Activated CD4-positive, alpha-beta T cell treated with anti-CD3 and anti-CD28 coated beads for 36 hours (primary cell): Measurements from ENCODE around the gene PAM. TPM values are rescaled to one million over a fixed set of nuclear protein-coding genes. Genes with fewer than 3 reads are reported as not detected.

Experiments
- ATAC-seq: fragments of 200-7000 bp; cut with Tn5 transposase; one replicate; pipeline ENCODE4 v1.10.0; 2021; ENCODE audit warnings: mild to moderate bottlenecking, moderate library complexity
- CTCF ChIA-PET: fragments of 350-600 bp; sonication (Branson Sonifier 250); formaldehyde crosslinking; loops from one replicate; lab custom pipeline; 2021; ENCODE audit warnings: antibody characterized with exemption; lab: Charles Lee
- POLR2A ChIA-PET: fragments of 350-600 bp; sonication (Branson Sonifier 250); formaldehyde crosslinking; loops from one replicate; lab custom pipeline; 2021; ENCODE audit warnings: antibody characterized with exemption, inconsistent platforms; lab: Charles Lee
- DNase-seq: peaks from one replicate; pipeline ENCODE4 v3.0.0-alpha.2; 2020
- H3K27ac Mint-ChIP-seq: one replicate; pipeline ENCODE4 v1.8.0; 2021; ENCODE audit warnings: mixed read lengths
- H3K27me3 Mint-ChIP-seq: one replicate; pipeline ENCODE4 v1.8.0; 2021; ENCODE audit warnings: mixed read lengths
- H3K36me3 Mint-ChIP-seq: one replicate; pipeline ENCODE4 v1.8.0; 2021; ENCODE audit warnings: low read depth, mixed read lengths
- H3K4me1 Mint-ChIP-seq: one replicate; pipeline ENCODE4 v1.8.0; 2021; ENCODE audit warnings: mixed read lengths
- H3K4me3 Mint-ChIP-seq: one replicate; pipeline ENCODE4 v1.8.0; 2021; ENCODE audit warnings: mild to moderate bottlenecking, moderate library complexity, mixed read lengths
- H3K9me3 Mint-ChIP-seq: one replicate; pipeline ENCODE4 v1.8.0; 2021; ENCODE audit warnings: low read depth, mixed read lengths
- intact Hi-C, 2 experiments: fragments of 100-400 bp; cut with DNase I in 1 of 2; cut with micrococcal nuclease in 1 of 2; formaldehyde crosslinking; loops; one replicate each; pipeline versions ENCODE4 v1.14.2 to v1.15.1; 2022 to 2024; cut with DNase I, micrococcal nuclease
- total RNA-seq, 2 experiments: library from RNA; stranded (reverse); gene quantifications; one replicate each; pipeline ENCODE4 v1.2.3, GENCODE V29; 2021

Gene PAM
- total RNA-seq, 2 experiments from 2014 or later = 54.0 to 68.3 TPM

DNA sequence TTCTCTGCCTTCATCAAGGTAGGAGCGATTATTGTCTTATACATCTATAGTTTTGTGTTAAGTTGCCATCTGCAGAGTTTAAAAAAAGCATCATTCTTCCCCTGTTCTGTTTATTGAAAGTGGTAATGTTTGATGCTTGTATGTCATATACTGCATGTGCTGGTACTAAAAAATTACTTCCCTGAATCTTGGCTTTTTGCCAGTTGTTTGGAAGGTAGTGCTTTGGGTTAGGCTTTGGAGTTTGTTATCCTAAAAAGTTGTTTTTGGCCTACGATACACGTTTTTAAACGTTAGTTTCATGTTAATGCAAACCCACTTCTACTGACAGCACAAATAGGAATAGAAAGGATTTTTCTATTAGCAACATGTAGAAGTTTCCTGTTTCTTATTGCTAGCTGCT is 206.6 kb downstream of the PAM start:
- Mint-ChIP-seq H3K4me1 (no peaks in the 10 kb centered on the region), H3K27ac (no peak overlapping the region), H3K27me3 (no peaks in the 10 kb centered on the region), H3K9me3 (no peaks in the 10 kb centered on the region), H3K4me3 (no peak overlapping the region), H3K36me3 (peaks cover 15% of the 10 kb centered on the region)
- ChIA-PET POLR2A (no interaction called here), CTCF (no interaction called here)
- intact Hi-C loops = no loop called here
- ATAC-seq (no peak), DNase-seq (no peak)

- no peak overlapping the region for H3K4me3 Mint-ChIP-seq
- H3K4me1 Mint-ChIP-seq = no peaks in the 10 kb centered on the region
- no peaks in the 10 kb centered on the region for H3K36me3 Mint-ChIP-seq
- POLR2A ChIA-PET = no interaction called here
- H3K27me3 Mint-ChIP-seq = no peaks in the 10 kb centered on the region
- DNase-seq (no peak), ATAC-seq (no peak)
- no peaks in the 10 kb centered on the region for H3K9me3 Mint-ChIP-seq
- intact Hi-C loops = no loop called here
- CTCF ChIA-PET = interaction anchor here (0.7 kb wide), 1 partner anchor 652 kb away, joined by 3 read pairs; no protein-coding TSS in a partner anchor
- no peak overlapping the region for H3K27ac Mint-ChIP-seq
These were observed 210.5 kb downstream of the PAM start for GRCh38 chr5:102965653-102966052.

- Mint-ChIP-seq H3K27ac (no peak overlapping the region), H3K27me3 (no peaks in the 10 kb centered on the region), H3K4me1 (no peaks in the 10 kb centered on the region), H3K36me3 (peaks cover 5% of the 10 kb centered on the region), H3K4me3 (no peak overlapping the region), H3K9me3 (no peaks in the 10 kb centered on the region)
- intact Hi-C loops = loop anchor here (5.0 to 10.0 kb wide), 2 partner anchors 285 to 287 kb away; no protein-coding TSS in a partner anchor
- POLR2A ChIA-PET = interaction anchor here (0.7 kb wide), 1 partner anchor 15 kb away, joined by 3 read pairs; no protein-coding TSS in a partner anchor
- no peak for DNase-seq
- CTCF ChIA-PET = interaction anchor here (0.8 kb wide), 1 partner anchor 14 kb away, joined by 3 read pairs; no protein-coding TSS in a partner anchor
- ATAC-seq = no peak
These were observed 214.5 kb downstream of the PAM start for GRCh38 chr5:102969641-102970040.

GRCh38 chr5:102971676-102972293 is 216.7 kb downstream of the PAM start:
- Mint-ChIP-seq H3K27ac (no peak overlapping the region), H3K9me3 (no peaks in the 10 kb centered on the region), H3K4me3 (no peak overlapping the region), H3K27me3 (no peaks in the 10 kb centered on the region), H3K36me3 (peaks cover 8% of the 10 kb centered on the region), H3K4me1 (no peaks in the 10 kb centered on the region)
- no peak for ATAC-seq
- ChIA-PET POLR2A (no interaction called here), CTCF (interaction anchor here (0.6 to 2.0 kb wide), 3 partner anchors 11 to 291 kb away, joined by 3 to 6 read pairs (median 4); no protein-coding TSS in a partner anchor)
- DNase-seq = no peak
- intact Hi-C loops = loop anchor here (5.0 to 10.0 kb wide), 2 partner anchors 287 to 289 kb away; no protein-coding TSS in a partner anchor

DNA sequence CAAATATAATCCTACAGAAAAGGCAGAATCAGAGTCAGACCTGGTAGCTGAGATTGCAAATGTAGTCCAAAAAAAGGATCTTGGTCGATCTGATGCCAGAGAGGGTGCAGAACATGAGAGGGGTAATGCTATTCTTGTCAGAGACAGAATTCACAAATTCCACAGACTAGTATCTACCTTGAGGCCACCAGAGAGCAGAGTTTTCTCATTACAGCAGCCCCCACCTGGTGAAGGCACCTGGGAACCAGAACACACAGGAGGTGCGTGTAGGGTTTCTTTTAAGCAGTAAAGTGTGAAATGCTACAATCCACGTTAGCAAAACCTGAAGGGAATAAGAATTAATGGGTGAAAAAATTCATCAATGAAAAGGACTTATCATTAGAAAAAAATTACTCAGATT is 219.1 kb downstream of the PAM start:
- intact Hi-C loops = loop anchor here (5.0 to 10.0 kb wide), 2 partner anchors 289 to 292 kb away; no protein-coding TSS in a partner anchor

DNA sequence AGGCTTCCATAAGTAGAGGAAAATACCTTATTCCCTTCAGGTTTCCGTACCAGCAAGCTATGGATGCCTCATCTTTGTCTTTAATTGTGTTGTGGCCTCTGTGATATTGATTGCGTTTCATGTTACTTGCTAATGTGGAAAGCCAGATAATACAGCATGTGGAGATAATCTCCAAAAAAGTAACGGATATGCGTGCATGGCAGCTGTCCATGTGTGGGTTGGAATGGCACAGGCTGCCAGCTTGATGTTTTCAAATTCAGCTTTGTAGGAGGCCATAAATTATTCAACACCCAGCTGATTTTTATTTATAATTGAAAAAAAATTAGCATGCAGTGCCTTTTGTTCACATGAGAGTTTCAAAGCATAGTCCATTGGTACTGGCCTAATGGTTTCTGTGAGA is 219.9 kb downstream of the PAM start:
- Mint-ChIP-seq H3K36me3 (peaks cover 10% of the 10 kb centered on the region), H3K4me1 (no peaks in the 10 kb centered on the region), H3K27me3 (no peaks in the 10 kb centered on the region), H3K27ac (no peak overlapping the region), H3K4me3 (no peak overlapping the region), H3K9me3 (no peaks in the 10 kb centered on the region)
- intact Hi-C loops = loop anchor here in 1 of 2 experiments (10.0 kb wide), 1 partner anchor 290 kb away; no protein-coding TSS in a partner anchor
- ATAC-seq = no peak
- DNase-seq = no peak
- ChIA-PET POLR2A (interaction anchor here (0.5 kb wide), 1 partner anchor 998 kb away, joined by 3 read pairs; no protein-coding TSS in a partner anchor), CTCF (no interaction called here)

More for the DNA sequence above, 219.1 kb downstream of the PAM start:
- Mint-ChIP-seq H3K27me3 (no peaks in the 10 kb centered on the region), H3K36me3 (peaks cover 10% of the 10 kb centered on the region), H3K9me3 (no peaks in the 10 kb centered on the region), H3K27ac (no peak overlapping the region), H3K4me1 (no peaks in the 10 kb centered on the region), H3K4me3 (no peak overlapping the region)
- ATAC-seq (no peak), DNase-seq (no peak)
- ChIA-PET POLR2A (no interaction called here), CTCF (no interaction called here)

DNA sequence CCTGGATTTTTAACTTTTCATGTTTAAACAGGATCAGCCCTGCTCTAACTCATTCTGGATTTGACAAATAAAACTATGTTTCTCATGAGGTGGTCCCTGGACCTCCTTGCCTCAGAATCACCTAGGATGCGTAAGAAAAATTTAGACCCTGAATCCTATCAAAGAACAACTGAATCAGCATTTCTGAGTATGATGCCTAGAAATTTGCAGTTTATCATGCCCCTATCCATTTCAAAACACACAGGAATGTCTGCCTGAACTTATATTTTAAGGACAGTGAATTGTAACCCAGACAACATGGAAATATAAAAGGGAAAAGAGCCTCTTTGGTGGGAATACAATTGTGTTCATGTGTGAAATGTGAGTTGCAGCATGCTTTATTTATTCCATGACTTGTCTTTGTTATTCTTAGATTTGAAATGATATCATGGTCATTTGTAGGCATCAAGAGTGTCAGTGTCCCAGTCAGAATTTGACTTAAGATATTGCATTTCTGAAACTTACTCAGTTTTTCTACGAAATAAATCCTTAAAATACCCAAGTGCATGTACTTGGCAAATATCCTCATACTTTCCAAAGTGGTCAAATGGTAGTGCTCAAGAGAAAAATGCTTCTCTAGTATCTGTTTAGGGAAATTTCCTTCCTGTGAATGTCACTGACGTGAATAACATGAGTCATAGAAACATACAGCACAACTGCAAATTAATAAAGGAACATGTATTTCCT is 220.5 kb downstream of the PAM start:
- Mint-ChIP-seq H3K4me3 (no peak overlapping the region), H3K27me3 (no peaks in the 10 kb centered on the region), H3K36me3 (peaks cover 10% of the 10 kb centered on the region), H3K9me3 (no peaks in the 10 kb centered on the region), H3K27ac (no peak overlapping the region), H3K4me1 (no peaks in the 10 kb centered on the region)
- DNase-seq (no peak), ATAC-seq (no peak)
- CTCF ChIA-PET = interaction anchor here (0.9 kb wide), 1 partner anchor 28 kb away, joined by 3 read pairs; no protein-coding TSS in a partner anchor
- POLR2A ChIA-PET = interaction anchor here (0.5 kb wide), 1 partner anchor 997 kb away, joined by 3 read pairs; no protein-coding TSS in a partner anchor
- intact Hi-C loops = loop anchor here in 1 of 2 experiments (10.0 kb wide), 1 partner anchor 291 kb away; no protein-coding TSS in a partner anchor

DNA sequence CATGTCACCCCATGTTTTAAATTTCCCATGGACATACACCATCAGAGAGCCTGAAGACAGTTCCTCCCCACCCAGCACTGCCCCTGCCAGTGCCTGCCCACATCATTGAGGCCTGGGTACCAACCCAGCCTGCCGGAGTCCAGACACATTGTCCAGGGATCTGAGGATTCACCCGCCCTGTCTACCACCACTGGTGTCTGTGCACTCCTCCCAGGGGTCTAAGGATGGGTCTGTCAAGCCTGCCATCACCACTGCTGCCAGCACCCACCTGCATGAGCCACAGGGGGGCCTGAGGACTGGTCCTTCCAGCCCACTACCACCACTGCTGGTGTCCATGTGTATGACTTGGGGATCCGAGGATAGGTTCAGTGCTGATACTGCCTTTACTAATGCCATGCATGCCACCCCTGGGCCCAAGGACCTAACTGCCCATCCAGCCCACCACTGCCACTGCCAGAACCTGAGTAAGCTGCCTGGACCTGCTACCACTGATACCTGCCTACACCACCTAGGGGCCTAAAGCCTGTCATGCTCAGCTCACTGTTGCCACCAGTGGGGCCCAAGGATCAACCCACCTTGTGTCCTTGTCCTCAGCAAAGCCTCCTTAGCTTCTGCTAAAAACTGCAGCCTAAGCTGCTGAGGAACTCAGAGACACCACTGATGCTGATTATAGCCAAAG is 227.0 kb downstream of the PAM start:
- Mint-ChIP-seq H3K4me1 (no peaks in the 10 kb centered on the region), H3K27ac (no peak overlapping the region), H3K27me3 (no peaks in the 10 kb centered on the region), H3K36me3 (peaks cover 29% of the 10 kb centered on the region), H3K9me3 (peaks cover 19% of the 10 kb centered on the region), H3K4me3 (no peak overlapping the region)
- ChIA-PET CTCF (interaction anchor here (0.6 to 1.3 kb wide), 2 partner anchors 242 to 300 kb away, joined by 3 to 5 read pairs; no protein-coding TSS in a partner anchor), POLR2A (no interaction called here)
- no peak for DNase-seq
- intact Hi-C loops = no loop called here
- no peak for ATAC-seq

GRCh38 chr5:102986074-102986473 is 231.0 kb downstream of the PAM start:
- H3K36me3 Mint-ChIP-seq = peaks cover 25% of the 10 kb centered on the region
- DNase-seq (no peak), ATAC-seq (no peak)
- no peaks in the 10 kb centered on the region for H3K27me3 Mint-ChIP-seq
- H3K4me1 Mint-ChIP-seq = no peaks in the 10 kb centered on the region
- POLR2A ChIA-PET = no interaction called here
- no peak overlapping the region for H3K27ac Mint-ChIP-seq
- H3K4me3 Mint-ChIP-seq = no peak overlapping the region
- H3K9me3 Mint-ChIP-seq = peaks cover 19% of the 10 kb centered on the region
- intact Hi-C loops = no loop called here
- CTCF ChIA-PET = no interaction called here

DNA sequence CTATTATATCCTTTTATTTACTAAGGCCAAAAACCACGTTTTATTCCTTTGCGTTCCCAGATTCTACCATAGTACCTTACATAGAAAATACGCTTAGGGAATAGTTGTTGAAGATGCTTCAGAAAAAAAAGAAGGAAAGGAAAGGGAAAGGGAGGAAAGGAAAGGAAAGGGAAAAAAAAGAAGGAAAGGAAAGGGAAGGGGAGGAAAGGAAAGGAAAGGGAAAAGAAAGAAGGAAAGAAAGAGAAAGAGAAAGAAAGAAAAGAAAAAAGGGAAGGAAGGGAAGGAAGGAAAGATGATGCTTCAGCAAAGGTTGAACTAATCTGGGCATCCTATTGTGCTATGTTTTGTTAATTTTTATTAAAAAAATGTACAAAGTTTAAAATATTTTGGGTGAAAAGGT is 233.4 kb downstream of the PAM start:
- DNase-seq = no peak
- no peak for ATAC-seq
- H3K4me1 Mint-ChIP-seq = no peaks in the 10 kb centered on the region
- H3K9me3 Mint-ChIP-seq = peaks cover 16% of the 10 kb centered on the region
- no peak overlapping the region for H3K4me3 Mint-ChIP-seq
- H3K36me3 Mint-ChIP-seq = peaks cover 9% of the 10 kb centered on the region
- no peaks in the 10 kb centered on the region for H3K27me3 Mint-ChIP-seq
- ChIA-PET POLR2A (no interaction called here), CTCF (interaction anchor here (1.2 kb wide), 1 partner anchor 306 kb away, joined by 3 read pairs; no protein-coding TSS in a partner anchor)
- H3K27ac Mint-ChIP-seq = no peak overlapping the region
- intact Hi-C loops = no loop called here

GRCh38 chr5:102991802-102992201 is 236.7 kb downstream of the PAM start:
- no peak overlapping the region for H3K4me3 Mint-ChIP-seq
- POLR2A ChIA-PET = no interaction called here
- H3K27me3 Mint-ChIP-seq = no peaks in the 10 kb centered on the region
- CTCF ChIA-PET = no interaction called here
- H3K27ac Mint-ChIP-seq = no peak overlapping the region
- no peak for ATAC-seq
- H3K9me3 Mint-ChIP-seq = no peaks in the 10 kb centered on the region
- peaks cover 10% of the 10 kb centered on the region for H3K4me1 Mint-ChIP-seq
- H3K36me3 Mint-ChIP-seq = peaks cover 5% of the 10 kb centered on the region
- intact Hi-C loops = no loop called here
- no peak for DNase-seq
